CD4-positive, alpha-beta T cell treated with Interleukin-6 at 100 ng/mL for 8 hours (primary cell): Measurements from ENCODE around the gene SH3GL2.

Experiments used
- DNase-seq: peaks from one replicate; pipeline ENCODE4 v3.0.0-alpha.2; 2020; ENCODE audit warnings: mixed read lengths, low spot score

The SH3GL2 gene

DNA sequence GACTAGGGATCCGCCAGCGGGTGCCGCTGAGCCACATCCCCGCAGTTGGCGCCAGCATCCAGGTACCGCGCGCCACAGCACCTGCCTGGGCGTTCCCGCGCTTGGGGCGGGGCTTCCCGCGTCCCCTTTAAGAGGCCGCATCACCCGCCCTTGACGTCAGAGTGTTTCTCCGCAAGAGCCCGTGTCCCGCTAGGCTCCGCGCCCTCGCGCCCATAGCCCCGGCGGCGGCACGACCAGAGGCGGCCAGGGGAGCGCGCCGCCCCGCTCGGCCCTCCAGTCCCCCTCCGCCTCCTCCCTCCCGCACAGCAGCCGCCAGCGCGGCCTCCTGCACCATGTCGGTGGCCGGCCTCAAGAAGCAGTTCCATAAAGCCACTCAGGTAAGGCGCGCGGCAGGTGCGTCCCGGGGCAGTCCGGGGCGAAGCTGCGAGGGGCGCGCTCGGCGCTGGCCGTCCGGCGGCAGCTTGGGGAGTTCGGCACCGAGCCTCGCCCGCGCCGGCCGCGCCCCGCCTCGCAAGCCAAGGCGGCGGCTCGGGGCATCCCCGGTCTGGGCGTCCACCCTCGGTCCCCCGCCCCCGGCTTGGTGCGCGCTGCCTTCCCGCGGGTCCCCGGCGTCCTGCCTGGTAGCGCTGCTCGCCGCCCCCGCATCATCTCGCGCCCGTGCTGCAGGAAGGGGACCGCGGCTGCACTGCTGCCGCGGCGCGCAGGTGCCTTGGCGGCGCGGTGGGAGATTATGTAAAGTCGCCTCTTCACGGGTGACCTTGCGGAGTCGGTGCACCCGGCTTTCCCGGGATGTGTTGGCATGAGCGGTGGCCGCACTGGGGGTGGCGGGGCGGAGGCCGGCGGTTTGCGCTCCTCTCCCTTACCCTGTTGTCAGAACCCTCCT lies at the start of gene SH3GL2:
Gene SH3GL2, plus strand, starts transcription at position 156 of the 883 bp plus-strand sequence.
- DNase-seq = no peak

DNA sequence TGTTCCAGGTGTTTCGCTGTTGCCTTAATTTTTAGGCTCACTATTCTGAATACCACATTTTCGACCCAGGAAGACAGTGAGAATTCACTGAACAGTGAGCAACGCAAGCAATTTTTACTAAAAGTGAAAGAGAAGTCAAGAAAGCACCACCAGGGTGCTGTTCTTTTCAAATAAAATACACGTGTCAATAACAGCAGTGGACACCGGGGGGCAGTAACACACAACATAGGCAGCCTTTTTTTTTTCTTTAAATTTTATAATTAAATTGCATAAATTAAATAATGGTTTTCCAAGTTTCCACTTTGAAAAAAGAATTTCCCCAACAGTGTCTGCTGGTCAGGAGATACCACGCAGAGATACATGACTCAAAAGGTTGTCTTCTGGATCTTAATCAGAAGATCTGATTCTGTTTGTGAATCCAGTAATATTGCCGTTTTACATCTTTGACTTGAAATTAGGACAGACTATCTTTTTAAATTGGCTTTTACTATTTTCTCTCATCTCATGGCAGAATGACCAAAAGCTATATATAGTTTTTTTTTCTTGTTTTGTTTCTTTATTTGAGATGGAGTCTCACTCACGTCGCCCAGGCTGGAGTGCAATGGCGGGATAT lies 47.1 kb upstream of the SH3GL2 start:
- no peak for DNase-seq

DNA sequence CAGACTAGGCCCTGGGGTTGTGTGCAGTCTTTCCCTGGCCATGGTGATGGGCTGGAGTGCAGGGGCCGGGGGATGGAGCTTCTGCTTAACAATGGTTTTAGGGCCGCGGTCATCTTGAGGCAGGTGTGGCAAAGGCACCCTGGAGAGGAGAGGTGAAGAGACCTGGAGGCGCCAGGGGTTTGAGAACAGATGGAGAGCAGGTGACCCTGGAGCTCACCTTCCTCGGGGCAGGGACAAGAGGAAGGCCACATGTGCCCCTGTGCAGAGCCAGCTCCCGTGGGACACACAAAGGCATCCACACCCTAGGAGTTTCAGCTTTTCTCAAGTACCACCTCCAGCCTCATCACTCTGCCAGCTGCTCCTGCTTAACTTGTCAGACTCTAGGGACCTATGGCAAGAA lies 46.4 kb upstream of the SH3GL2 start:
- DNase-seq = no peak

DNA sequence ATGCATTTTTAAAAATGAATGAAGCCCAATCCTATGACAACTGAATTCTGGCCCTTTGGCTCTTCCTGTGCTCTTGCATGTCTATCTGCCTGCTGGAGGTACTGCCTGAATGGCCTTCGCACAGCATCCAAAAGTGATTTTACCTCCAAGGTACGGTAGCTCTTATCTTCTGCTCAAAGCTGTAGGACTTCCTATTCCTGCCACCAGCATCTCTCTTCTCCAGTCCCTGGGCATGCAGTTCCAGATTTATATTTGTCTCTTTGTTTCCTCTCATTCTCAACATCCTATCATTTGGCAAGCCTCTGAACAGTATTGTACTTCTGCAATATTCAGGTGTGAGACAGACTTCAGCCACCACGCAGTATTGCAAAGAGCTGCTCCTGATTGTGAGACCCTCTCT lies 43.7 kb upstream of the SH3GL2 start:
- no peak for DNase-seq

DNA sequence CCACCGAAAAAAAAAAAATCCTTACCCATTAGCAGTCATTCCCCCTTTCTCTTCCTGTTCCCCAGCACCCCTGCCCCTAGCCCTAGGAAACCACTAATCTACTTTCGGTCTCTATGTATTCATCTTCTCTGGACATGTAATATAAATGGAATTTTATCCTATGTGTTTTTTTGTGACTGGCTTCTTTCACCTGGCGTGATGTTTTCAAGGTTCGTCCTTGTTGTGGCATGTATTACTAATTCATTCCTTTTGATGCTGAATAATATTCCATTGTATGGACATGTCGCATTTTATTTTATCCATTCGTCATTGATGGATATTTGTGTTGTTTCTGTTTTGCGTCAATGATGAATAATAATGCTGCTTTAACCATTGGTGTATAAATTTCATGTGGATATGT lies 42.8 kb upstream of the SH3GL2 start:
- DNase-seq = no peak

DNA sequence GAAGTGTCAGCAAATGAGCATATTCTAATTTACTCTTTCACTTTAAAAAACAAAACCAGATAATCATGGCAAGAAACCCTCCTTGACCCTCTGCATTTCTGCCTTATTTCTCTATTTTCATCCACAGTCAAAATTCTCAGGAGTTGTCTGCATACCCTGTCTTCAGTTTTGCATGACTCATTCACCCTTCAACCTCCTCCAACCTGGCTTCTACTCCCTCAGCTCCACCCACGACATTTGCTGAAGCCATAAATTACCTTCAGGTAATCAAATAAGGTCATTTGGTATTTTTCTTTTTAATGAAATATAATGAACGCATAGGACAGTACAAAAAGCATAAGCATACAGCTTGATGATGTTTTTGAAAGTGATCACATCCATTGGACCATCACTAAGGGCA lies 27.8 kb upstream of the SH3GL2 start:
- no peak for DNase-seq

DNA sequence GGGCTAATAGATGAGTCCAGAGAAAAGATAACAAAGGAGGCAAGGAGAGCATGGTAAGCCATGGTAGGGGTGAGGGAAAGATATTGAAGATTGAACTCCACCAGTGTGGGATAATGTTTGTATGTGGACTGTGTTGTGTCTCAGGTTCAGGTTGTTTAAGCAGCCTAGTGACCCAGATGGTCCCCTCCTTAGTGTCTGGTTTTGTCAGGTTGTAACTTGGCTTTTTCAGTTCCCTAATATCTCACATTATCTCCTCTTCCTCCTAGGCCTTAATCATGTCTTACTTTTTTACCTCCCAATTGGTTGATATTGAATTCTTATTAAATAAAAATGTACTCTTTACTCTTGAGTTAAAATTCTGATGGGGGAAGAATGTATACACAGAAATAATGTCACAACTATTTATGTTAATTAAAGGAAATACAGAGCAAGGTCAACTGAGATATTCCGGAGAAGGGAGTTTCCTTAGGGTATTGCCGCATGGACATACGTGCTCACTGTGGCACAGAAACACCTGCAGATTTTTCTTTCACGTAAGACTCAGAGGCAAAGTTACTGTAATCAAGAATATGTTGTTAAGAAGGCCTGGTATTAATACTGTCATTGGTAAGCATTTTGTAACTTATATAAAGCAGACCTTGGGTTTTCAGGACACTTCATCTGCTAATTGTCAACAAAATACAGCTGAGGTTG lies 23.4 kb upstream of the SH3GL2 start:
- no peak for DNase-seq

DNA sequence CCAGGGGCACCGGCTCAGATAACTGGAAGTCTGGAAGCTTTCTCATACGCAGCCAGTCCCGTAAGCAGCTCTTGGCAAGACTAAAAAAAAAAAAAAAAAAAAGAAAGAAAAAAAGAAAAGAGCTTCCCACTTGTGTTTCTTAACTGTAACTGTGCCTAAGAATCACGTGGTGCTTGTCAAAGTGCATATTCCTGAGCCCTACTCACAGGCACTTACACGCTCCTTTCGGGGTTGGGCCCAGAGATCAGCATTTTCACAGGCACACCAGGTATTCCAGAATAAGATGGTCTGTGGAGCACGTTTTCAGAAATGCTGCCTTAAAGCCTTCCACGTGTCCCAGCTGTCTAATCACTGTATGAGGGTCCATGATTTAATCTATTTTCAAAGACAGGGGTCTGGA lies 22.6 kb upstream of the SH3GL2 start:
- no peak for DNase-seq

DNA sequence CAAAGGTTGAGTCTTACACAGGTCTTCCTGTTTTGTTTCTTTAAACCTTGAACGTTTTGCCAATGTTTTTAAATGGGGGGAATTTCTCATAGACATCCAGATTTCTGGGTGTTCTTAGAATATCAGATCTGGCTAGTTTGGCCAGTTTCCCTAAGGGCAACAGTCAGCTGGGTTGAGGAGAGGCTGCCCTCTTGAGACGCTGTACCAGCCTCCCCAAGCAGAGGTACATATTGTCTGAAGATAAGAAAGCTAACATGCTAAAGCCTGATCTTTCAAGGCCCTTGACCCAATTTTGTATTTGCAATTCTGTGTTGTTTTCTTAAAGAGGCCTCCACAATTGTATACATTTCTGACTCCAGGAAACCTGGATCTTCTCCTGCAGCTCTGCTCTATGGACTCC lies 21.9 kb upstream of the SH3GL2 start:
- DNase-seq = no peak

DNA sequence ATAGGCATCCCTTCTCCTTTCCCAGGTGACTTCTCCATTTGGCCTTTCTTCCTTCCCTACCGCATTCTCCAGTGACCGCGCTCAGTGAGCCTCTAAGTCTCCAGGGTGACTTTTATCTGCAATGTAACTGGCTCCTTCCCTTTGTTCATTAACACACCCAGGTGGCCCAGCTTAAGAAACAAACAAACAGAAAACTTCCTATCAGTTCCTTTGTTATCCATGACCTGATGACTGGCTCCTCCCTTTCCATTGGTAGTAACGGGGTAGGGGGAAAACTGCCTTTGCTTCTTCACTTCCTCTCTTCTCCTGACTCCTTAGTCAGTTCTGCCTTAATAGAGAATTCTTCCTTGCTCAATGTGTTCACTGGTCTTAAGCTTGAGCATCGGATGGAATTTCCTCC lies 7.0 kb upstream of the SH3GL2 start:
- no peak for DNase-seq

DNA sequence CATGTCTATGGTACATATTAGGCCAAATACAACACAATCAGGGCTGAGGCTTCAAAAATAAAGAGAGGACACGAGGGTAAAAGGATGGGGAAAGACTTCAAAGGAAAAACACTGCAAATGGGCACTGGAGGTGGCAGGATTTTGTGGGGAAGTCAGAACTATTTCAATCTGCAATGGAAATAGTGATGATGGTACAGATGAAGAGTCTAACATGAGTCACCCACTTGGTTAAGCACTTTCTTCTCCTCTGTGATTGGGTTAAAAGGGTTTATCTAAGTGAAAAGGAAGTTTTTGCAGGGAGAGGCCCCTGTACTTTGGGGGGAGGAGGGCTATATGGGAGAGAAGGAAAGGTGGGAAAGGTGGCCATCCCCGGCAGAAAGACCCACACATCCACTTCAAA lies 4.5 kb upstream of the SH3GL2 start:
- DNase-seq = no peak

DNA sequence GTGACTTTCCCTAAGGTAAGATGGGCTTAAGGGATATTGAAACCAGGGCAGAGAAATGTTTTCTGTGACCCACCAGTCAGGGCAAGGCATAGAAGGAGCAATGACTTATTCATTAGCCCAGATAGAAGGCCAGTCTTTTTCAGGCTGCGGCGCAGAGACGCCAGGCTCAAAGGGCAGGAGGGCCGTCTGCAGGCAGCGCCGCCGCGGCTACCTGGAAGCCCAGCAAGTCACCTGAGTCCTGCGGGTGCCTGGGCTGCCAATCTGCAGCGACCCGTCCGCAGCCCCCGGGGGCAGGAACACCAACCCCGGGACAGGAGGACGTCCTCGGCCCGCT lies 322 bp upstream of the SH3GL2 start:
- DNase-seq = no peak

DNA sequence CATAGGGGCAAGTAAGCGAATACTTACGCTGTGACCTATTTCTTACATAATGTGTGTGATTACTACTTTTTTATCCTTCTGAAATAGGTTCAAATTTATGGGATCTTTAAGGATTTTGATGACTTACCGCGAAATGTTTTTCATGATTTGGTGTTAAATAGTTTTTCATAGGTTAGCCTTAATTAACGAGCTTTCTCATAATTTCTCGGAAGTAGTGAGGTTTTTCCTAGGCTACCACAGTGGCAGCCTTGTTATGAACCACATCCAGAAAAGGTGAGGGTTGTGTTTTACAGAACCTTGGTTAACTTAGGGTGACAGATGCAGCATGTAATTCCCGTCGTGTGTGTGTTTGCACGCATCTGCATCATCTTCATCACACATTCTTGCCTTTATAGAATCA lies 1.3 kb downstream of the SH3GL2 start:
- no peak for DNase-seq

DNA sequence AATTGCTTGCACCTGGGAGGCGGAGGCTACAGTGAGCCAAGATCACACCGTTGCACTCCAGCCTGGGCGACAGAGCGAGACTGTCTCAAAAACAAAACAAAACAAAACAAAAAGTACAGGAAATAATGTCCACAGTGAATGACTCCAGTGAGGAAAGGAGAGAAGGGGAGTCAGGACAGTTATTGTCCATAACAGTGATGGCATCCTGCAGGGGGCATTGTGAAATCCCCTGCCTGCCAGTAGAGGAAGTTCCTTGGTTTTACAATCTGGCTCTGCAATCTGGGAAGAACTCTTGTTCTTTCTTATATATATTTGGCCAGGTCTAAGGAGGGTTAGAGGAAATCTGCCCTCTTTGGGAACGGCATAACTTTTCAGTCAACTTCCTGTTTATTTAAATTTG lies 8.2 kb downstream of the SH3GL2 start:
- DNase-seq = no peak

DNA sequence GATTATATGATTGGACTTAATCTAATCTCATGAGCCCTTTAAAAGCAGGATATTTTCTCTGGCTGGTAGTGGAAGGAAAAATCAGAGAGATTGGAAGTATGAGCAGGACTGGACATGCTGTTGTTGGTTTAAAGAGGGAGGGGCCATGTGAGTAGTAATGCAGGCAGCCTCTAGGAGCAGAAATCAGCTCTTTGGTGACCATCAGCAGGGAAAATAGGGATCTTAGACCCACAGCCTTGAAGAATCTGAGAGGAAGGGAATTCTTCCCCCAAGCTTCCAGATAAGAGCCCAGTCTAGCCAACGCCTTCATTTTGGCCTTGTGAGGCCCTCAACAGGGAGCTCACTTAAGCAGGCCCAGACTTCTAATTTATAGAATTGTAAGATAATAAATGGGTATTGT lies 9.5 kb downstream of the SH3GL2 start:
- DNase-seq = no peak

DNA sequence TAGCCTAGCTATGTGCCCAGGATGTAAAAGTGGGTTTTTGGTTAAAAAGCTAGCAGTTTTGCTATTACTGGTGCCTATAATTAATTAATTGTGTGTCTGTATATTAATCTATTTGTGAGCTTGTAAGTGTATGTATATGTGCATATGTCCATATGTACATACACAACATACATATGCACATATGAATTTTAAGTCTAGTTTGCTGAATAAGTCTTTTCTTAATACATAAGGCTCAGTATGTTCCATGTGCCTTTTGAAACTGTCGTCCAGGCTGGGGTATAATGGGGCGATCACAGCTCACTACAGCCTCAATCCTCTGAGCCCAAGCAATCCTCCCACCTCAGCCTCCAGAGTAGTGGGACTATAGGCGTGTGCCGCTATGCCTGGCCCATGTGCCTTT lies 10.1 kb downstream of the SH3GL2 start:
- no peak for DNase-seq

DNA sequence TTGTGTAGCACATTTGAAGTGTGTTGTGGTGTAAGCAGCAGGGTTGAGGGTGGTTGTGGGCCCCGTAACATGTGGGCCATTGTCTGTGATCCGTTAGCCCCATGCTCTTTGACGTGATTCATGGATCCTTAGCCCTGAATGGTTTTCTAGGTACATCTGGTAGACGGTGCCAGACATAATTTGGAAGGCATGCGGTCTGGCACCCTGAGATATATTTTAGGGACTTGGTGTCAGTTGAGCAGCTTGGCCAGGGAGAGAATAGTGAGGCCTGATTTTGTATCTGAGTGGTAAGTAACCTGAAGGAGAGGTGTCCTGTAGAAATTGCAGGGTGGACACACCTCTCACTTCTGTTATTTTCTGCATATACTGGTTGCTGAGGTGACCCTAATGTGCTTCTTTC lies 10.9 kb downstream of the SH3GL2 start:
- DNase-seq = no peak

DNA sequence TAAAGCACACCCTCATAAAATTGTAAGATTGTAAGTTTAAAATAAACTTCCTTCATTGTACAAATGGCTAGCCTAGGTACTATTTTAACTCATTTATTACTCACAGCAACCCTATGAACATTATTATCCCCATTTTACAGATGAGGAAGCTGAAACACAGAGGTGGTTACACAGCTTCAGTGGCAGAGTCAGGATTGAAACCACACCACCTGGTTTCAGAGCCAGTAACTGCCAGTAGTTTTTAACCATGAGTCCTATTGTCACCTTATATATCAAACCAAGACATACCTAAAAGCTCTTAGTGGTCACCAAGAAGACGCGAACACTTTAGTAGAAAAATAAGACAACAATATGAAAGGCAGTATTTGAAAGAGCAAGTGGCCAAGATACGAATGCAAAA lies 16.1 kb downstream of the SH3GL2 start:
- DNase-seq = no peak

DNA sequence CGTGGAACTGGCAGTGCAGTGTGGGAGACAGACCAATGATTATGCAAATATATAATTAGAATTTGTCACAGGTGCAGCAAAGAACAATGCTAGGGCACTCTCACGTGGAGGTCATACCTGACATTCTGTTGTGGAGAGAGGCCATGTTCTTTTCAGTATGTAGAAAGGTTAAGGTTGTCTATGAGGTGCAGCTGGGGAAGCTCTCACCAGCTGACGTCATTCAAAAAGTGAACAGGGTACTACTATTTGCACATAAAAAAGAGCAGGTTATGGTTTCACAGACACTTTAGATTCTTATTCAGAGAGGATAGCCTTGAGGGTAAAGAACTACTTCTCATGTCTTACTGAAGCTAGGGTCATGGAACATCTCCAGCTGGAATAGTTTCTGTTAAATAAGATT lies 19.1 kb downstream of the SH3GL2 start:
- DNase-seq = no peak

DNA sequence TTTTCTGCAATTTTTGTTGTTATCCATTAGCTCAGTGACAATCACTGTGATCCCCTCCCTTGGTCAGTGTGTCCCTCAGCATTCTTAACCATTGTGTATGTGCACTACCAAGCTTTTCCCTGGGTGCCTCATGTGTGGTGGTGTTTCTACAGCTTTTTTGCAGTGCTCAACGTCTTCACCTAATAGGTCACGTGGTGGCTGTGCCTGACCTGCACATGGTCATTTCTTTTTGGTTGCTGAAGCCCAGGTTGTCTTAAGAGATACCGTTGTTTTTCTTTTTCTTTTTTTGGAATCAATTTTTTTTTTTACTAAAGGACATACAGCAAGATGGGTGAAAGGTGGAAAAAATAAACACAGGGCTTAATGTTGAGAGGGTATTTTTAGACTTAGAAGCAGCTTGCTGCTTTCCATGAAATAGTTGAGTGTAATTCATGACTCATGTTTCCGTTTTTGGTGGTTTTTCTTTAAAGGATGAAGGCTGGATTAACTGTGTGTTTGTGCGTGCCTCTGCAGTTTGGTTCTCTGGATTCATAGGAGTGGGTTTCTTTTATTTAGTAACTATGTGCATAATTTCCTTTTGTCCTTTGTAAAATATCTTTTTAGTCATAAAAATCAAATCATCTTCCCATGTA lies 22.2 kb downstream of the SH3GL2 start:
- DNase-seq = no peak

DNA sequence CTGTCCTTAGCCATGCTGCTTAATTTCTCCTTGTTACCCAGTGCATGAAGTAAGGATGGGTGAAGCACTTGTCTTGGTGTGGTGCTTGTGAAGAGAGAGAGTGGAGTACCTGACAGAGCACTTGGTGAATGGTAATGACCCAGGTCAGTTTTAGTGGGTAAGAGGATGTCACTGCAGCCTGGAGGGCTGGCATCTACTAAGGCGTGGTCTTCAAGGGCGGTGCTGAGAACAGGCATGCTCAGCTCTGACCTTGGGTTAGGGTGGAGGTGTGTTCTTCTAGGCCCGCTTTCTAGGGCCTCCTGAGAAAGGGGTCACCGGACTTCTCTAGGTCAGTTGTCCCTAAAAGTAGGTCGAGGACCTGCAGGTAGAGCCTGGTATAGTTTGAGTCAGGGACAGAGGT lies 25.7 kb downstream of the SH3GL2 start:
- no peak for DNase-seq

DNA sequence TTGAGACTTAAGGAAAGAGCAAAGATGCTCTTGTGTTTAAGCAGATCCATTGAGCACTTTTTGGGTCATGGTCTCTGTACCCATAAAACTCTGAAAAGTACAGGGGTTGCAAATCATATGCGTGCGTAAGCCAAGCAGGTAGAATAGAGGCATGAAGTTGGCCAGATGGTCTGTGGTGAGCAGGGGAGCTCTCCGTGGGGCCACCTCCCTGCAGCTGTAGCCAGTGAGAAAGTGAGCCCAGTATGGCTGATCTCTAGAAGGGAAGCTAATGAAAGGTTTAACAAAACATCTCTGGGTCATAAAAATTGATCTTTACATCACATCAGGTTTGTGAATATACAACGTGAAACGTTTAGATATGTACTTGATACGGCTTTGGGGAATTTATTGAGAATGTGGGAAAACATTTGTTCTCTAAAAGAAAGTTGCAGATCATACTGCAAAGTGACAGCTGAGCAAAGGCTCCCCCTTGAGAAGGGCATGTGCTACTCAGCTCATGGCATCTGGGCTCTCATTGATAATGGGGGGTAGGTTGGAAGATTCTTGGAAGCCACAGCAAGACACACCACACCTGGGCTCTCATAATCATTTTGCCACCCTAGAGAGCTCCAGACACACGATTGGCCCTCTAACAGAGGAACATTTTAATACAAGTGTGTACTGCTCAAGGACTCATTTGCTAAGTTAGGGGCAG lies 30.6 kb downstream of the SH3GL2 start:
- no peak for DNase-seq
